Right lobe of liver (tissue), 6 donors: ENCODE data around the gene ENTHD1. TPM values are rescaled to one million over a fixed set of nuclear protein-coding genes. Genes with fewer than 3 reads are reported as not detected.

Experiments
- ATAC-seq, 4 donors: fragments of 200-7000 bp; cut with Tn5 transposase; one replicate each; pipeline ENCODE4 v1.9.1; 2020; ENCODE audit warnings: mild to moderate bottlenecking in 4 of 4, moderate library complexity in 4 of 4
- DNase-seq, 3 donors: peaks; one replicate each; pipeline ENCODE4 v3.0.0-alpha.2; 2020
- H3K27ac ChIP-seq, 3 donors: fragments of 200-600 bp; one replicate each; pipeline ENCODE4 v1.8.0; 2022
- H3K27me3 ChIP-seq, 2 donors: fragments of 200-600 bp; one replicate each; pipeline ENCODE4 v1.8.0; 2022
- H3K36me3 ChIP-seq, 4 donors: fragments of 200-600 bp; sonication (generic) in 1 of 4; one replicate each; pipeline versions ENCODE4 v1.5.1 to v1.8.0; 2017 to 2022; ENCODE audit warnings: control low read depth in 1 of 4
- H3K4me1 ChIP-seq, 4 donors: fragments of 200-600 bp; sonication (generic) in 1 of 4; one replicate each; pipeline versions ENCODE4 v1.5.1 to v1.8.0; 2017 to 2022; ENCODE audit warnings: control low read depth in 1 of 4
- H3K4me3 ChIP-seq, 3 donors: fragments of 200-600 bp; one replicate each; pipeline ENCODE4 v1.8.0; 2022
- H3K9me3 ChIP-seq, 4 donors: fragments of 200-600 bp; sonication (generic) in 1 of 4; one replicate each; pipeline versions ENCODE4 v1.5.1 to v1.8.0; 2017 to 2022; ENCODE audit warnings: control low read depth in 1 of 4
- CTCF ChIP-seq, 4 donors: fragments of 200-600 bp in 3 of 4; fragments of 450-650 bp in 1 of 4; IDR thresholded peaks; one replicate each; pipeline versions ENCODE4 v1.5.1 to v1.8.0; 2016 to 2022; ENCODE audit warnings: antibody characterized with exemption in 4 of 4, mild to moderate bottlenecking in 2 of 4
- POLR2A ChIP-seq: fragments of 450-650 bp; IDR thresholded peaks from one replicate; pipeline ENCODE4 v1.6.1; 2017; ENCODE audit warnings: antibody characterized with exemption, mild to moderate bottlenecking
- WGBS: methylation state at CpG from one replicate; pipeline ENCODE4 v1.1.6; 2018; ENCODE audit warnings: low coverage, low lambda C conversion rate; ENCODE audit not compliant: insufficient coverage; ENCODE audit errors: missing lambda C conversion rate; 5-methylcytosine and 5-hydroxymethylcytosine counted together
- intact Hi-C, 2 donors: fragments of 100-400 bp; cut with DNase I; formaldehyde crosslinking; loops; one replicate each; pipeline versions ENCODE4 v1.11.2 to v1.14.1; 2022
- total RNA-seq, 6 experiments: library from RNA; depleted of rRNA in 2 of 6; stranded (reverse); fragments of >200 nt in 2 of 6; fragmentation: NEBNext Ultra II Directional in 3 of 6; extraction: Animal tissue kit (Norgen Biotek cat#: 25700) in 3 of 6; gene quantifications; one replicate each; pipeline versions ENCODE4 v1.1.0 to v1.2.4, GENCODE V29; 2016 to 2023
- donor health status: DM: no; HTN: yes; CAD: no.
- donor health status: DM: no; HTN: no; CAD: no.
- donor health status: DM: no; HTN: no; CAD: no.
- donor health status: DM: no; HTN: yes; CAD: no.
- donor health status: DM: no; HTN: yes; CAD: no.

ENTHD1 gene
- total RNA-seq, 6 experiments from 2014 or later = not detected

- H3K4me1 ChIP-seq = no peaks in the 10 kb centered on the region
- ATAC-seq = no peak
- no peaks in the 10 kb centered on the region for H3K9me3 ChIP-seq
- no peak overlapping the region for H3K4me3 ChIP-seq
- H3K27me3 ChIP-seq = no peaks in the 10 kb centered on the region
- TF ChIP-seq CTCF (IDR thresholded peaks at IDR 0.05) (no peak), POLR2A (no peak)
- H3K36me3 ChIP-seq = no peaks in the 10 kb centered on the region
- intact Hi-C loops = no loop called here
- WGBS = 40% methylated on average over 10 of the region's 15 CpGs
- H3K27ac ChIP-seq = no peak overlapping the region
- DNase-seq = peak in 1 of 3 donors; percentile 6
These were observed 173.8 kb downstream of the ENTHD1 start for GRCh38 chr22:39719559-39720450.

GRCh38 chr22:39718921-39719475 is 174.6 kb downstream of the ENTHD1 start:
- TF ChIP-seq POLR2A (no peak), CTCF (IDR thresholded peaks at IDR 0.05) (no peak)
- H3K4me3 ChIP-seq = no peak overlapping the region
- ATAC-seq (no peak), DNase-seq (no peak)
- intact Hi-C loops = no loop called here
- no peaks in the 10 kb centered on the region for H3K27me3 ChIP-seq
- no peaks in the 10 kb centered on the region for H3K4me1 ChIP-seq
- H3K9me3 ChIP-seq = no peaks in the 10 kb centered on the region
- H3K36me3 ChIP-seq = no peaks in the 10 kb centered on the region
- H3K27ac ChIP-seq = no peak overlapping the region
- no CpG with 5 or more reads among the region's 8 CpGs for WGBS

- no peaks in the 10 kb centered on the region for H3K4me1 ChIP-seq
- WGBS = 70% methylated on average over 7 of the region's 7 CpGs
- H3K27ac ChIP-seq = no peak overlapping the region
- no peaks in the 10 kb centered on the region for H3K36me3 ChIP-seq
- no peaks in the 10 kb centered on the region for H3K27me3 ChIP-seq
- no peak for TF ChIP-seq CTCF (IDR thresholded peaks at IDR 0.05)
- TF ChIP-seq POLR2A = no peak
- H3K9me3 ChIP-seq = no peaks in the 10 kb centered on the region
- intact Hi-C loops = no loop called here
- ATAC-seq (no peak), DNase-seq (no peak)
- H3K4me3 ChIP-seq = no peak overlapping the region
These were observed 175.4 kb downstream of the ENTHD1 start for GRCh38 chr22:39718206-39718605.

GRCh38 chr22:39717099-39717498 is 176.5 kb downstream of the ENTHD1 start:
- H3K9me3 ChIP-seq = no peaks in the 10 kb centered on the region
- intact Hi-C loops = no loop called here
- H3K27me3 ChIP-seq = no peaks in the 10 kb centered on the region
- DNase-seq (no peak), ATAC-seq (no peak)
- 63% methylated on average over 8 of the region's 8 CpGs for WGBS
- no peak overlapping the region for H3K4me3 ChIP-seq
- no peak overlapping the region for H3K27ac ChIP-seq
- TF ChIP-seq POLR2A = no peak
- H3K4me1 ChIP-seq = no peaks in the 10 kb centered on the region
- no peaks in the 10 kb centered on the region for H3K36me3 ChIP-seq

- TF ChIP-seq CTCF (IDR thresholded peaks at IDR 0.05) (no peak), POLR2A (no peak)
- Histone ChIP-seq H3K27me3 (no peaks in the 10 kb centered on the region), H3K9me3 (no peaks in the 10 kb centered on the region), H3K4me1 (no peaks in the 10 kb centered on the region), H3K27ac (no peak overlapping the region), H3K36me3 (no peaks in the 10 kb centered on the region), H3K4me3 (no peak overlapping the region)
- 73% methylated on average over 8 of the region's 10 CpGs for WGBS
- DNase-seq = no peak
- intact Hi-C loops = no loop called here
- no peak for ATAC-seq
These were observed 177.0 kb downstream of the ENTHD1 start for GRCh38 chr22:39716534-39716933.
